Medulla oblongata (tissue), 1 donor: ENCODE data around the gene COL9A3.

Experiments
- DNase-seq: peaks from one replicate; pipeline ENCODE4 v3.0.0-alpha.2; 2015; ENCODE audit errors: extremely low spot score

The COL9A3 gene

DNA sequence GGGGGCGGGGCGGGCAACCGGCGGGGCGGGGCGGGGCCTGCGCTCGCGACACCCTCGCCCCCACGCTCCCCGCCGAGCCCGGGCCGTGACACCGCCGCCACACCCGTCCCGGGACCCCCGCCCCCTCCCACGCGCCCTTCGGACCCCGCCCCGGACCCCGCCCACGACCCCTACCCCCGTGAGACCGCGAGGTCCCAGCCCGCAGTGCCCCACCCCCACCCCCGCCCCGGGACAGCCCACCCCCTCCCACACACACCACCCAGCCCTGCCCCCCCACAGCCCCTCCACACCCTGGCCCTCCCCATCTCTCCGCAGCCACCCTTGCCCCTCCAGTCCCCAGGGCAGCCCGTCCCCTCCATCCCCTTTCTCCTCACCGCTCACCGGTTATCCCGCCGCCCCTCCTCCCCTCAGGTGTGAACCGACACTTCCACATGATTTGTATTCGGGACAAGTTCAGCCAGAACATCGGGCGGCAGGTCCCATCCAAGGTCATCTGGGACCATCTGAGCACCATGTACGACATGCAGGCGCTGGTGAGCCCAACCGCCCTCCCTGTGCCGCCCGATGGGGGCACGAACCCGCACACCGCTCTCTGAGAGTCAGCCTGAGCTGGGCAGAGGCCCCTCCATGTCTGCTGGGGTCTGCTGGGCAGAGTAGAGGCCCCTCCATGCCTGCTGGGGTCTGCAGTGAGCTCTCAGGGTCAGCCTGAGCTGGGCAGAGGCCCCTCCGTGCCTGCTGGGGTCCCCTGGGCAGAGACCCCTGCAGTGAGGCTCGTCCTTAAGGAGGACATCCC is 20.0 kb upstream of the COL9A3 start:
- no peak for DNase-seq

DNA sequence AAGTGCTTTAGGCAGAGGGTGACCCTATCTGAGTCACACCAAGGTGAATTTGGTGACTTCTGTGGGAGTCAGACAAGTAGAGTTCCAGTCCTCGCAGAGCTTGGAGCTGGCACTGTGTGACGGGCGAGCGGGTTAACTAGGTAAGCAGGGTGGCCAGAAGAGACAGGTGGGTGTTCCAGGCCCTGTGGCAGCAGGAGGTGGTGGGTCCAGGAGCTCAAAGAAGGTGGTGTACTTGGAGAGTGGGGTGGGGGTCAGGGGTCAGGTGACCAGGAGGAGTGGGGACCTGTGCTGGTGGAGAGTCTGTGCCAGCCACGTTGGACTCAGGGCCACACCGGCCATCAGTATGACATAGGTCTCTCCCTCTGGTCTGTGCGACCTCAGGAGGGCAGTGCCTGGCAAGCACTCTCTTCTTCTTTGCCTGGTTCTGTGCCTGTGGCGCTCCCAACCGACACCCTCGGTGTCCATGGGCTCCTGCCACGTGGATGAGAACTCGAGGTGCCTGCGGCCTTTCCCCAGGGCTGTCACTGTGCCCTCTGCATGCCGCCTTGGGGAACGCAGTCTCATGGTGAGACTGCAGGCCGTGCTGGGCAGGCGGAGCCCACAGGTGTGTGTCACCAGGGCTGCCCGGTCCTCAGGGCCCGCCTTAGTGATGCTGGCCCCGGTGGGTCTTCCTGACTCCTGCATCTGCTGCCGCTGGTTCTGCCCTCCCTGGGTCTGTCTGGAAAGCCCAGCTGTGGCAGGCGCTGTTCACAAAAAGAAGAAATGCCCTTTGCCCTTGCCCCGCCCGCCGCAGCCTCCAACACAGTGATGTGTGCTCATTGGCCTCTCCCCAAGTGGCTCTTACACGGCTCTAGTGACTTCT is 18.9 kb upstream of the COL9A3 start:
- DNase-seq: no peak

DNA sequence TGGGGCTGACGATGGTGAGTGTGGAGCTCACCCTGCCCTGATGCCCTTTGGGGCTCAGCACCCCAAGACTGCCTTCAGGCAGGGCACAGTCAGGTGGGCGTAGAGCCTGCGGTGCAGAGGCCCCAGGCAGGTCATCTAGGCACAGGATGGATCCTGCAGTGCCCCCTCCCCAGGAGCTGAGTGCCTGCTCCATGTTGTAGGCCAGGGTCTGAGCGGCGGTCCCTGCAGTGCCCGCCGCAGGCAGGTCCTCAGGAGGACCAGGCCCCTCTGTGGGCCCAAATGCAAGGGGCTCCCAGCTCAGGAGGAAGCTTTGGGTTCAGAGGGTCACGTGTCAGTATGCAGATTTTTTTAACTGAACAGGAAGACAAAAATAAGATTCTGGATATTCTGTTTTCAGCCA is 17.8 kb upstream of the COL9A3 start:
- no peak for DNase-seq

DNA sequence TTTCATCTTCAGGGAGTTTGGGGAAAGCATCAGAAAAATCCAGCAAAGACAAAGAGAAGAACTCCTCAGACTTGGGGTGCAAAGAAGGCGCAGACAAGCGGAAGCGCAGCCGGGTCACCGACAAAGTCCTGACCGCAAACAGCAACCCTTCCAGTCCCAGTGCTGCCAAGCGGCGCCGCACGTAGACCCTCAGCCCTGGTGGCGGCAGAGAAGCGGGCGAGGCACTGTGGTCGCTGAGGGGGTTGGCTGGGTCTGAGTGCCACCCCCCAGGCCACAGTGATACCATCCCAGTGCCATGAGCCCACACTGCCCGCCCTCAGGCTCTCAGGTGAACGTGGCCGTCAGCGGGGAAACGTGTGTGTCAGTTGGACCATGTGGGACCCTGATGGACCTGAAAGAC is 17.4 kb upstream of the COL9A3 start:
- DNase-seq: no peak

DNA sequence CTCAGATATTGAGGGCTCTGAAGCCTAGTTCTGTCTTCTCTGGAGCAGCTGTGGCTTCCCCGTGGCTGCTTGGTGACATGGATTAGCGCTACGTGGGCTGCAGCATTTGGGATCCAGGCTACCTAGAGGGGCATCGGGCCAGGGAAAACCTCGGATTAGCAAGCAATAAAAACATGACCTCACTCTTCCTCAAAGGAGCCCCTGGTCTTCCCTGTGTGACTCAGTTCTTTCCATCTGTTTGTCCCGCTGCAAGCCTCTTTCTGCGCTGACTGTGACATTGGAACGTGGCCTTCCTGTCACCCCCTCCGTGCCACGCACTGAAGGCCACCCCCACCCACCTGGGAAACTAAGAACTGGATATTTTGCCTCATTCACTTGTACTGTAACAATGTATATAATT is 17.0 kb upstream of the COL9A3 start:
- DNase-seq: no peak

DNA sequence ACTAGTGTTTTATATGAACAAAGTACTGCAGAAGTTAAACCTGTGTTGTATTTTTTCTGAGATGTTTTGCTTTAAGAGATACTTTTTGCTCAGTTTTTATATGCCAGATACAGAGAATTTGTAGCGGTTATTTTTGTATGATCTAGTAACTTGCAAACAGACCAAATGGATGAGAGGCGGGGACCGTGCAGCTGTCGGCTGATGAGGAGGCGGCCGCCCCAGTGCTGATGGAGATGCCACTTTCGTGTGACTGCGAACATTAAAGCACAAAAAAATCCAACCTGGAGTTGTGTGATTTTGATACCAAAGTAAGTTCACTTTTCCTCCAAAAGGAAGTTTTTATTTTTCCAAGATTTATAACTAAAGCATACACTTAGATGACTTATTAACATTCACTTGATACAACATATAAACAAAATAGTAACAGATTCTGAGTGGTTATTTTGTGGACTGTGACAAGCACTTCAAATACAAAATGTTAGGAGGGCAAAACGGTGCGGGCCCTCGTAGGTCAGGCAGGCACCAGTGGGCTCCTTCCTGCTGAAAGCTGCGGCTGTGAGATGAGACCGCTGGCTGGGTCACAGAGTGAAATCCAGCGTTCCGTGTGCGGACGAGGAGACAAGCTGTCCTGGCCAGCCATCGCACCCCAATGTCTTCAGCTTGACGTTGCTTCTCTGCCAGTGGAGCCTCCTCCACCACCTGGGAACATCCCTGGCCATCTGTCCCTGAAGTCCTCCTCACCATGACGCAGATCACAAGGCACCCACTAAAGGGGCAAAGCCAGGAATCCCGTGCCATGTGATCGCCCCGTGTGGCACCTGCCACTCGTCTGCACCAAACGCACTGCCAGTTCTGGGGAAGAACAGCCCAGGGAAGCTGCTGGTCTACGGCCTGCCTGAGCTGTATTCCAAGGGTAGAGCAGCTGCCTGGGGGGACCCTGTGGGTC is 16.3 kb upstream of the COL9A3 start:
- no peak for DNase-seq

DNA sequence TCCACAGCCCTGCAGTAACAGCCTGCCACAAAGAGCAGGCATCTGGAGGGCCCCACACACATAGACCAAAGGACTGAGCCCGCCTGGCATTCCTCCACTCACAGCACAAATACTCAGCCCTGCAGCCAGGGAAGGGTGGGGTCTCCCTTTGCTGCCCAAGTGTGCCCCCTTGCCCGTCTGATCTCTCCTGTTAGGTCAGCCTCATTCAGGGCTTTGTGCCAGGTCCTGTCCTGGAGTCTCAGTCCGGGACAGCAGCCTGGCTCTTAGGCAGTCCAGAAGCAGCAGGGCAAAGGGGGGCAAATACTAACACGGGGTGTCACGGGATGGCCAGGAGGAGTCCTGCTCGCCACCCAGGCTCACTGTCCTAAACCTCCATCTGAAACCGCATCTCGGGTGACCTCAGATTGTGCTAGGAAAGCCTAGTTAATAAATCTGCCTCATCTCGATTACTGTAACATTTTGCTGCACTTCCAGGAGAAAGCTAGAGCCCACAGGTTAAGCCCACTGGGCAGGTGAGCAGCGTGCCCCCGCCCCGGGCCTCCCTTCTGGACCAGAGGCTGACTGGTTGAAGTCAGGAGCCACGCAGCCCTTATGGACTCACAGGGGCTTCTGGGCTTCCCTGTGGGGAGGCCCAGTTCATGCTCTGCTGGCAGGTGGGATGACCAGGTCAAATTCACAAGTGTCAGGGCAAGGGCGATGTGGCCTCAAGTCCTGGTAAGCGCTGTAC is 15.4 kb upstream of the COL9A3 start:
- no peak for DNase-seq

DNA sequence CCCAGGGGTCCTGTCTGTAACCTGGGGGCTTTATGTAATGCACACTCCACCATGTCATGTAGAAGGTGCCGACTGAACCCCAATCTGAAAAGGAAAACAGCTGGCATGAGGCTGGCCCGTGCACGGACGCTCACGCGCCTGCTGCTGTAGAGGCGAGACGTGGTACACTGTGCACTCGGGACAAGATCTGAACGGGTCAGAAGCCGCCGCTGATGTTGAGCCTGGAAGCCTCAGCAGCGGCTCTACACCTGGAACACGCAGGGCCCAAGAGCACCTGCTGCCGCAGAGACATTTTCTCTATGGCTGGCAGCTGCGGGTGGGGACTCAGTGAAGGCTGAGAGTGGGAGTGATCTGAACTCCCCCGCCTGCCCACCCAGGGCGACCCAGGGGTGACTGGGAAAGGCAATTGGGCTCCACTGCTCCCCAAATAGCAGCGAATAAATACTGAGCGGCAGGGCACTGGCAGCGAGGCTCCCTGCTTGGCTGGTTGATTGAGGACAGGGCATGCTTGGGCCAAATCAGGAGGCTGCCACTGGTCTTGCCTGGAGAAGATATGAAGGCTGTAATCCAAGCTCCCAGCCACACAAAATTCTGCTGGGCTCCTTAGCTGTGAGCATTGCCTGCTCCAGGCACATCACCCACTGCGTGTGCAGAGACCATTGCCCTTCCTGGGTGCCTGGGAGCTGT is 14.7 kb upstream of the COL9A3 start:
- DNase-seq: peak; percentile 29

DNA sequence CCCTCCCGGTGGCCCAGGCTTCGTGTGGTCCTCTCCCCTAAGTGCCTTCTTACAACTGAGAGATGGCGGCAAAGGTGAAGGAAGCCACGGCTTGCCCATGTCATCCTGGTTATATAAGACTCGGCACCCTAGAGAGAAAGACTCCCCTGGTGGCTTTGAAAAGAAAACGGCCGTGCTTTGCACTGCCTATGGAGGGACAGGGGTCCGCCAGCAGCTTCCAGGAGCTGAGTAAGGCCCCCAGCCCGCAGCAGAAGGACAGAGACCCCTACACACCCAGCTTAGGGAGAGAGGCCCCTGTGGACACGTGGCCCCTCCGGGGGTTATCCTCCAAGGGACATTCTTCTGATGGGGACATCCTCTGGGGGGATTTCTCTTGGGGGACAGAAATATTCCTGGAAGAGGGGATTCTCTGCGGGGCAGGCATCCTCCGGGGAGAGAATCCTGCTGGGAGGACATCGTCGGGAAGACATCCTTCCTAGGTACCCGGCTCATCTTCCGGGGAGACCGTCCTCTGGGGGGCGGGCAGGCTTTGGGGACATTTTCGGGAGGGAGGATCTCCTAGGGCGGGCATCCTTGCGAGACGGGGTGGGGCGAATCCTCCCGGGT is 12.7 kb upstream of the COL9A3 start:
- peak; percentile 20 for DNase-seq

DNA sequence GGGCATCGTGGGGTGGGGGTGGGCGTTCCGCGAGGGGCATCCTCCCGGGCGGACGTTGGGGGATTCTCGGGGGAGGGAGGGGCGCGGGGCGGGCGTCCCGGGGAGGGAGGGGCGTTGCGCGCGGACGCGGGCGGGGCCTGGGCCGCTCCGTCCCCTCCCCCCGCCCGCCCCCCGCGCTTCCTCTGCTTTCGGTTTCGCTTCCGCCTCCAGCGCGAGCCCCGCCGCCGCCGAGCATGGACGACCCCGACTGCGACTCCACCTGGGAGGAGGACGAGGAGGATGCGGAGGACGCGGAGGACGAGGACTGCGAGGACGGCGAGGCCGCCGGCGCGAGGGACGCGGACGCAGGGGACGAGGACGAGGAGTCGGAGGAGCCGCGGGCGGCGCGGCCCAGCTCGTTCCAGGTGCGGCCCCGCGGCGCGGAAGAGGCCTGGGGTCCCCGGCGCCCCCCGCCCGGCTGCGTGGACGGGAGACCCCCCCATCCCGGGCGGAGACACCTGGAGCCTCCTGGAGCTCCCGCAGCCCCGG is 12.2 kb upstream of the COL9A3 start, which contains the start of gene OGFR:
OGFR (plus strand) TSS at position 209 of the 528 bp plus-strand sequence; CDS start at position 234, 25 bp downstream.
- peak; percentile 51 for DNase-seq

DNA sequence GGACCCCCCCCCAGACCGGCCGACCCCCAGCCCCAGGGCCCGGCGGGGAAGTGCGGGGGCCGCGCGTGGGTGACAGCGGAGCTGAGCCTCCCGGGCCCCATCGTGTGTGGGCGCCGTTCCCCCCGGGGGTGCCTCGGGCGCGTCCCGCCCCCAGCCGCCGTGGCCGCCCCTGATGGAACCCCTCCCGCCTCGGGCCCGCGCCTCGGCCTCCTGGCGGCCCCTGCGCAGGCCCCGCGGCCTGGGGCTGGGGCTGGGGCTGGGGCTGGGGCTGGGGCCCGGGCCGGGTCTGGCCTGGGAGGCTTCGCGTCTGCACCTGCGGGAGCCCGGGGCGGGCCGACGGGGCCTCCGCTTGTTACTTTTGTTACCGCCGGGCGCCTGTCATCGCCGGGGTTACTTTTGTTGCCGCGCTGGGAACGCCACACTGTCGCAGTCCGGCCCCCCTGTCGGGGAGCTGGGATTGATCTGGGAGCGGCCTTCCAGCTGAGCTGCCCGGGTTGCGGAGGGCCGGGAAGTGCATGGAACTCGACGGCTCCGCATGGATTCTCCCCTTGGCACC is 11.6 kb upstream of the COL9A3 start:
- DNase-seq: no peak

DNA sequence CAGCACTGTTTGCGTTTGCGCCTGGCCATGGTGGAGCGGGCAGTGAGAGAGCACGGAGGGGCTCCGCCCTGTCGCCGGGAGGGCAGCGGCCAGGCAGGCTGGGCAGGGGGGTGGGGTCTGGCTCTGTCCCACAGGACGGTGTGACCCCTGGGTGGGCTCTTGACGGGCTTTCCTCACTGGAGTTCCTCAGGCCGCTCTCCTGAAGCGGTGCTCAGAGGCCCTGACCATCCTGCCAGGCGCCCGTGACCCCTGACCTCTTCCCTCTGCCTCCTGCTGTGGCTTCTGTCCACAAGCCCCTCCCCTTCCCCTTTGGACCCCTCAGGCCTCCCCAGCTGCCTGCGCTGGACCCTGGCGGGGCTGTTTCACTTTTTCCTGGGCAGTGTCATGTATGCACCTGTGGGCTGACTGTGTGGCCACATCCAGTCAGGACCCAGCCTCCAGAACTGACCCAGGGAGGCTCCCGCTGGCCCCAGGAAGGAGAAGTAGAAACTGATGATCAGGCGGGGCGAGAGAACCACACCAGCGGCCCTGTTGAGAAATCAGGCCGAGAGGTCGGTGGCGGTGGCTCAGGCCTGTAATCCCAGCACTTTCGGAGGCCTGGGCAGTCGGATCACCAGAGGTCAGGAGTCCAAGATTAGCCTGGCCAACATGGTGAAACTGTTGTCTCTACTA is 11.0 kb upstream of the COL9A3 start:
- peak; percentile 32 for DNase-seq

DNA sequence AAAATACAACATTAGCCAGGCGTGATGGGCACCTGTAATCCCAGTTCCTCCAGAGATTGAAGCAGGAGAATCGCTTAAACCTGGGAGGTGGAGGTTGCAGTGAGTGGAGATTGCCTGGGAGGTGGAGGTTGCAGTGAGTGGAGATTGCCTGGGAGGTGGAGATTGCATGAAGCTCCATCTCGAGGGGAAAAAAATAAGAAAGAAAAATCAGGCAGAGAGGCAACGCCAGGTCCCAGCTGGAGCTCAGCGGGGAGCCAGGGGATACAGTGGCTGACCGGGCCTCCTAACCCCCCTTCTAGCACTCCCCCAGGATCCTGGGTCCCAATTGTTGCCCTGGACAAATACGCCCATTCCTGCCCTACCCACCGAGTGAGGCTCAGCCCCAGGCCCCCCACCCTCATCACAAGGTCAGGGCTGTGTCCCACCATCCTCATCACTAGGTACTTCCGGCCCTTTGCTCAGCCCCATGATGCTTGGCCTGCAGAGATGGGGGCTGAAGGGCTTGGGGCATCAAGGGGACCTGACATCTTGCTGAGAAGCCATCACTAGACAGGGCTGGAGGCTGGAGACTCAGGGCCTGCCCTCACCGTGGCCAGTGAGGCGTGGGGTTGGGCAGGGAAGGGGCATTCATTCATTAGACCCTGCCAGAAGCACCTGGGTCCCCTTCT is 10.3 kb upstream of the COL9A3 start:
- DNase-seq: no peak

DNA sequence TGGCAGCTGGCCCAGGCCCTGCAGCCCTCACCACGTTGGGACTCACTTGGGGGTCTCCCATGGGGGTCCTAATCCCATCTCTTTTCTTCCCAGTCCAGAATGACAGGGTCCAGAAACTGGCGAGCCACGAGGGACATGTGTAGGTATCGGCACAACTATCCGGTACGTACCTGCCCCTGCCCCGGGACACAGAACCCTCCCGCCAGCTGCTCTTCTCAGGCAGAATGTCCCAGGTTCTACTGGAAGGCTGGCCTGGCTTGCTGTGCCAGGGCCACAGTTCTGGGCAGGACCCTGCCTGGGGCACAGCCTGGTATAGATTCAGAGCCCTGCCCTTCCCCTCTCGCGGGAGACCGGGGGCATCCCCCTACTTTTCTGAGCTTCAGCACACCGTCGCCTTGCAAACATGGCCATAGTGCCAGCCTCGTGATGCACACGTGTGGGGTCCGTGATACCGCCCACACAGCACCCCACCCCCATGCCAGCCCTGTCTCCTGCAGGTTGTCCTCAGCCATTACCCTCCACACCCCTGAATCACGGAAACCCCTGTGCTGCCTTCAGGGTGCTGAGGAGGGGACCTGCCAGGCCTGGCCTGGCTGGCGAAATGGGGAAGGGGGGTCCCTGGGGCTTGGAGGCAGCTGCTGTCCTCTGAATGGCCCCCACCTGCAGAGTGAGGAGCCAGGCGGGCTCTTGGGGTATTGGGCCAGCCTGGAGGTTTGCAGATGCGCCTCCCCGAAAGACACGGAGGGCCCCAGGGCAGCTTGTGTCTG is 9.2 kb upstream of the COL9A3 start:
- no peak for DNase-seq

DNA sequence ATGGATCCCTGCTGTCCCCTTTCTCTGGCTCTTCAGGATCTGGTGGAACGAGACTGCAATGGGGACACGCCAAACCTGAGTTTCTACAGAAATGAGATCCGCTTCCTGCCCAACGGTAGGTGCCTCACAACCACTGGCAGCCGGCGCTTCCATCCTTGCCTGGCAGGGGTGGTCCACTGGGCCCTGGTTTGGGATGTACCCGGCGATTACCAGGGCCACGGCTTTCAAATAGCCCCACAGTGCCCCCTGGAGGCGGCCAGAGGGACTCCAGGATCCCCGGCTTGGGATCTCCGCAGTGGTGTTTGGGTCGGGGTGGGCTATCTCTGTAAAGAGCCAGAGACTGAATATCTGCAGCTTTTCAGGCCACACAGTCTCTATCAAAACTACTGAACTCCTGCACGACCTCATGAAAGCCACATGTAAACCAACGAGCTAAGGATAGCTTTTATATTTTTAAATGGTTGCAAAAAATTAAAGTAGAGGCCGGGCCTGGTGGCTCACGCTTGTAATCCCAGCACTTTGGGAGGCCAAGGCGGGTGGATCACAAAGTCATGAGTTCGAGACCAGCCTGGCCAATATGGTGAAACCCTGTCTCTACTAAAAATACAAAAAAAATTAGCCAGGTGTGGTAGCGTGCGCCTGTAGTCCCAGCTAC is 8.5 kb upstream of the COL9A3 start:
- no peak for DNase-seq

DNA sequence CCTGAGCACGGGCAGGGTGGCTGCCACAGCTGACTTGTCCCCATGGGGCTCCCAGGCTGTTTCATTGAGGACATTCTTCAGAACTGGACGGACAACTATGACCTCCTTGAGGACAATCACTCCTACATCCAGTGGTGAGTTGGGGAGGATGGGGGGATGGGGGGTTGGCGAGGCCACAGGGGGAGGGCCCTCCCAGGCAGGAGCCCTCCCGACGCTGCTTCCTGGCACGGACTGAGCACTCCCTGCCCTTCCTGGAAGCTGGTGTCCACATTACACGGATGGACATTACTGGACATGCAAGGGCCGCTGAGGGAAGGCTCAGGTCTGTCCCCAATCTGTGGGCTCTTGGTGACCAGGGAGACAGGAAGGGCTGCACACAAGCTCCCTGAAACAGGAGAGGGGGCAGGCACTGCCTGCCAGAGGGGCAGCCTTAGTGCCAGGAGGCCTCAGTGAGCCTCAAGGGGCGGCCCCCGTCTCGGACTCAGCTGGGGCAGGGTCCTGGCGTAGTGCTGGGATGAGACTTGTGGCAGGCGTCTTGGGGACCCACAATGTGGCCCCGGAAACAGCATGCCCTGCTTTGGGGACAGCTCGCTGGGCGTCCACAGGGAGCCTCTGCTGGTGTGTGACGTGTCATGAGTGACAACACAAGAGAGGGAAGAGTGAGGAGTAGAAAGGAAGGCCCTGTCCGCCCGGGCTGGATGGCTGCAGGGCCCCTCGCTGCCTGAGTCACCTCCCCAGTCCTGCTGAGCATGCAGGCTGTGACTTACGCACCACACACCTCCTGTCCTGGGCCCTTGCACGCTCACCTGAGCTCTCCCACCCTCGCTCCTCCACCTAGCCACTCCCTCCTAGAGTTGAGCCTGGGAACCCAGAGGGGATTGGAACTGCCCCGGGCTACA is 7.1 kb upstream of the COL9A3 start:
- no peak for DNase-seq
